Measurements from ENCODE around the gene CAMK2G. TPM values are rescaled to one million over a fixed set of nuclear protein-coding genes. Genes with fewer than 3 reads are reported as not detected.
A peak's percentile ranks its signal among the peaks of the same experiment; 100 is the strongest.

Gene CAMK2G
- total and polyA plus RNA-seq, 5 experiments from 2014 or later = 4.6 to 61.7 (median 6.7) TPM

DNA sequence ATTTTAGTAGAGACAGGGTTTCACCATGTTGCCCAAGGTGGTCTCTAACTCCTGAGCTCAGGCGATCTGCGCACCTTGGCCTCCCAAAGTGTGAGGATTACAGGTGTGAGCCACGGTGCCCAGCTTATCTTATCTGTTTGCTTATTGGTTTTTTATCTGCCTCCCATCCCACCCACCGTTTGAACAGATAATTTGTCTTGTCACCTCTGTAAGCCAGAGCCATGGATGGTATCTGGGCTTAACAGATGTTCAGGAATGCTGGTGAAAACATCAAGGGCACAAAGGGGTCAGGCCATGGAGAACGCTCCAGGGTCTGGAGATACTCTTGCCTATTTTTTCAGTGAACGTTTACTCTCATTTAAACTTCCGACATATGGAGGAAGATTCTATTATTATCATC is 51.0 kb downstream of the CAMK2G start:
- POLR2A ChIA-PET = no interaction called here
- Mint-ChIP-seq H3K4me3 (no peak overlapping the region), H3K27me3 (no peaks in the 10 kb centered on the region), H3K36me3 (peaks cover 0 to 57% (median 5%) of the 10 kb centered on the region in 3 donors), H3K27ac (peak overlapping the region in 1 of 10 donors; percentile 29), H3K4me1 (peaks cover 0 to 4% (median 2%) of the 10 kb centered on the region in 4 donors), H3K9me3 (no peaks in the 10 kb centered on the region)
- ATAC-seq (no peak), DNase-seq (peak in 1 of 10 donors; percentile 27)

DNA sequence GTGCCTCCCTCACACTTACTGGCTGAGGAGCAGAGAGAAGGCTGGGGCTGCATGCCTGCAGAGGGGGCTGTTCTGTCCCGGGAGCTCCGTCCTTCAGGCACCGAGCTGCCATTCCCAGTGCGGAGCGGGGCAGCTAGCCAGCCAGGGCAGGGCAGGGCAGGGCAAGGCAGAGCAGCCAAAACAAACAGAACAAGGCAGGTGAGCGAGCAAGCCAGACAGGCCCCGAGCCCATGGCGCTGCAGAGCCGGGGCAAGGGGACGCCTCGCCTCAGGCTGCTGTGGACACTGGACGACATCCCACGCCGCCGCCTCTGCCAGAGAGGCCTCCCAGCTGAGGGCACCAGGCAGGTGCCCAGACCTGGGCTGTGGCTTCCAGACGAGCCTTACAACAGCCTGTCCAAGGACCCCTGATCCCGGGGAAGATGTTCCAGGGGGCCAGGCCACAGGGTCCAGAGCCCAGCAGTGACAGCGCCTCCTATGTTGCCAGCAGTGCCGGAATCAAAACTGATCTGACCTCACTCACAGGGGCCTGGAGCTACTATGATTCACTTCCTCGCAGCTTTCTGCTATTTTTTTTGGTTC is 54.8 kb downstream of the CAMK2G start:
- ATAC-seq (no peak), DNase-seq (peak in 1 of 10 donors; percentile 51)
- H3K27ac Mint-ChIP-seq = peak overlapping the region in 3 of 10 donors; percentile 15 to 48 (median 27)
- no peaks in the 10 kb centered on the region for H3K27me3 Mint-ChIP-seq
- POLR2A ChIA-PET = no interaction called here
- H3K36me3 Mint-ChIP-seq = peaks cover 0 to 63% (median 3%) of the 10 kb centered on the region in 3 donors
- no peaks in the 10 kb centered on the region for H3K9me3 Mint-ChIP-seq
- H3K4me3 Mint-ChIP-seq = no peak overlapping the region
- H3K4me1 Mint-ChIP-seq = peaks cover 0 to 3% (median 2%) of the 10 kb centered on the region in 4 donors

DNA sequence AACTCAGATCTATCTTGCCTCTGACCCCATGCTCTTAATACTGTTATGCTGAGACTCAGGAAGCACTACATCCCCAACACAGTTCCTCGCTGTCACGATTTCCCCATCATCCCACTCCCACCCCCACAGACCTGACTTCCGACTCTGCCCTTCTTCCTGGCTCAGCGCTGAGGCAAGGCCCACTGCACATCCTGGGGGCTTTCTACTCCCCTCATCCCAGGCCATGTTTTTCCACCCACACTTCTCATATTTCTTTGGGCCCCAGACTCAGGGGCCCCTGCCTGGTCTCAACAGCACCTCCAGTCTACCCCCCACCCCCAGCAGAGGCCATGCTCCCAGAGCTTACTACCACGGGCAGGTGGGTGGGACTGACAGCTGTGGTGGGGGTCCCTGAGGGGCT is 55.3 kb downstream of the CAMK2G start:
- H3K36me3 Mint-ChIP-seq = peaks cover 0 to 59% (median 3%) of the 10 kb centered on the region in 3 donors
- H3K27ac Mint-ChIP-seq = peak overlapping the region in 4 of 10 donors; percentile 15 to 48 (median 34)
- H3K4me3 Mint-ChIP-seq = peak overlapping the region in 1 of 10 donors; percentile 33
- H3K9me3 Mint-ChIP-seq = no peaks in the 10 kb centered on the region
- no peaks in the 10 kb centered on the region for H3K27me3 Mint-ChIP-seq
- DNase-seq (peak in 1 of 10 donors; percentile 37), ATAC-seq (no peak)
- POLR2A ChIA-PET = interaction anchor here (1.0 to 1.4 kb wide), 2 partner anchors 8 to 37 kb away, joined by 3 read pairs; partner anchors contain the start of gene CHCHD1
- peaks cover 0 to 3% (median 2%) of the 10 kb centered on the region in 4 donors for H3K4me1 Mint-ChIP-seq

DNA sequence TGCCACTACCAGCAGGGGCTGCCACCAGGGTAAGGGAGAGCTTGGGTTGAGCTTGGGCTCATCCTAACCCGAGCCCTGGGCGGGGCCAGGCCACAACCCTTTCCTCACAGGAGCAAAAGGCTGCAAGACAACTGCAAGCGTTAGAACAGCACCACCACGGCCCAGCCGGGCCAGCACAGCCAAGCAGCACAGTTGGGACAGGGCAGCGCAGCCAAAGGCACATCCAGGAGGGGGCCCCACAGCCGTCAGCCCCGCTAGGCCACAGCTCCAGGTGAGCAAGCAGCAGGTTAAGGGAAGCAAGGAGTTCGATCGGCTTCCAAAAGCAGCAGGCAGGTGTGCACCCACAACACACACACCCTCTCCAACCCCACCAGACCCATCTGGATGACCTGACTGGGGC is 56.0 kb downstream of the CAMK2G start:
- Mint-ChIP-seq H3K27me3 (no peaks in the 10 kb centered on the region), H3K36me3 (peaks cover 0 to 56% (median 5%) of the 10 kb centered on the region in 3 donors), H3K4me3 (no peak overlapping the region), H3K9me3 (peaks cover 0 to 2% (median 0%) of the 10 kb centered on the region in 9 donors), H3K4me1 (peaks cover 0 to 3% (median 2%) of the 10 kb centered on the region in 4 donors), H3K27ac (peak overlapping the region in 2 of 10 donors; percentile 65 to 69)
- POLR2A ChIA-PET = interaction anchor here (1.0 to 1.4 kb wide), 2 partner anchors 9 to 37 kb away, joined by 3 read pairs; partner anchors contain the start of gene CHCHD1
- ATAC-seq = no peak
- peak in 1 of 10 donors; percentile 23 for DNase-seq

DNA sequence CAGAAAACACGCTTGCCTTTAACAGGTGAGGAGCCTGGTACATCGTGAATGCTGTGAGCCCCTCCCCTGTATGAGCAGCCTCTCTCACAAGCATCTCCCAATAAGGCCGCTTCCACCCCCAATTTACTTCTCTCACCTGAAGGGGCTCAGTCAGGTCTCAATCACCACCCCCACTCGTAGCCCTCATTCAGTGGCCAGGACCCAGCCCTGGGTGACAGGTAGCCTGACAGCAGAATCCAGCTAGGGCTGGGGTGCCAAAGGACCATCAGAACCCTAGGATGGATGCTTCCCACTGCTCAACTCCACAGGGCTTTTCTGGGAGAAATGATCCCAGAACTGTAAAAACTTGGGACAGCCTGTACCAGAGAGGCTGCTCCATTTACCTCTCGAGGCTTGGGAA is 56.5 kb downstream of the CAMK2G start:
- DNase-seq = peak in 1 of 10 donors; percentile 55
- H3K36me3 Mint-ChIP-seq = peaks cover 0 to 54% (median 7%) of the 10 kb centered on the region in 3 donors
- H3K9me3 Mint-ChIP-seq = peaks cover 0 to 2% (median 0%) of the 10 kb centered on the region in 9 donors
- peak overlapping the region in 6 of 10 donors; percentile 12 to 84 (median 58) for H3K27ac Mint-ChIP-seq
- H3K27me3 Mint-ChIP-seq = no peaks in the 10 kb centered on the region
- peaks cover 0 to 7% (median 2%) of the 10 kb centered on the region in 4 donors for H3K4me1 Mint-ChIP-seq
- no peak for ATAC-seq
- H3K4me3 Mint-ChIP-seq = no peak overlapping the region
- POLR2A ChIA-PET = interaction anchor here (1.4 kb wide), 1 partner anchor 10 kb away, joined by 3 read pairs; no protein-coding TSS in a partner anchor

DNA sequence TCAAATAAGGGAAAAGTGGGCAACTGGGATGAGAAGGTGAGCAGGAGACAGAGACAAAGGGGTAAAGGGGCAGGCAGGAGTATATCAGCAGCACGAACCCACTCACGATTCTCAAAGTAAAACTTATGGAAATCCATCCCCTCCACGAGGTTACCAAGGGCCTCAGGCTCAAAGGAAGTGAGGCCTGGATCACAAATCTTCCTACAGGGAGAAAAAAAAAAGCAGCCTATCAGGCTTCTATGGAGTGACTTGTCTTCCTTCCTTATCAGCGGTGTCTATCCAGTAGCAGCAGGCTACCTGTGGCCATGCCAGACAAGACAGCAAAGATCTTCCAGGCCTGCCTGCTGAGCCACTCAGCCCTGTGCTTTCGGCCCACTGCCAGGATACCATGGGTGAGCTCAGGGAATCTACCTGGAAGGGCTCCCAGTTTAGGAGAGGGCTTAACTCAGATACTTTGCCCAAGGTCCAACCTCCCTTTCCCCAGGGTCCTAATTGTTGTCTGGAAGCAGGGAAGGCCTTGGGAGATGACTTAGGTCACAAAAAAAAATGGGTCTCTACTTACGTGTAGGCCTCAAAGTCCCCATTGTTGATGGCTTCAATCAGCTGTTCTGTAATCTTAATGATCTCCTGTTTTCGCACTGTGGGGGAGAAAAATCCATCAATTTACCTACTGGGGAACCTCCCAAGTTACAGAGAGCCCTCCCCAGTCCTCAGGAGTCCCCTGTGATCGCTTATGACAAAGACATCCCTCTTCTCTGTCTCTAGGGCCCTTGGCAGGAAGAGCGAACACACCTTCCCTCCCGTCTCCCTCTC is 57.2 kb downstream of the CAMK2G start:
- peaks cover 0 to 48% (median 7%) of the 10 kb centered on the region in 3 donors for H3K36me3 Mint-ChIP-seq
- POLR2A ChIA-PET = no interaction called here
- no peaks in the 10 kb centered on the region for H3K27me3 Mint-ChIP-seq
- peaks cover 0 to 2% (median 0%) of the 10 kb centered on the region in 9 donors for H3K9me3 Mint-ChIP-seq
- no peak for ATAC-seq
- no peak overlapping the region for H3K4me3 Mint-ChIP-seq
- DNase-seq = peak in 1 of 10 donors; percentile 35
- peaks cover 3 to 9% (median 4%) of the 10 kb centered on the region in 4 donors for H3K4me1 Mint-ChIP-seq
- H3K27ac Mint-ChIP-seq = peak overlapping the region in 8 of 10 donors; percentile 3 to 84 (median 58)

DNA sequence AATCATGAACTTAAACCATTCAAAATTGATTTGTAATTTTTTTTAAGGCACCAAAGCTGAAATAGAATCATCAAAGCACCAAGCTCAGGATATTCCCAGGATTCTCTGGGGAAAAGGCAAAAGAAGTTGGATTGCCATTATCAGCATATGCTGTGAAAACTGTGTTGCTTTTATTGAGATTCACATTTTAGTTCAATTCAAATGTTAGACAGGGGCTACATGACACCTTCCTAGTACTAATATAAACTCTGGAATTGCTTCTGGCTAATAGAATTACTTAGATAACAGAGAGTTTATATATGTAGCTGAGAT is 58.7 kb downstream of the CAMK2G start:
- Mint-ChIP-seq H3K36me3 (peaks cover 0 to 41% (median 7%) of the 10 kb centered on the region in 3 donors), H3K27ac (peak overlapping the region in 4 of 10 donors; percentile 10 to 53 (median 23)), H3K4me1 (peaks cover 1 to 8% (median 3%) of the 10 kb centered on the region in 4 donors), H3K9me3 (peaks cover 0 to 2% (median 0%) of the 10 kb centered on the region in 9 donors), H3K4me3 (no peak overlapping the region), H3K27me3 (no peaks in the 10 kb centered on the region)
- no peak for ATAC-seq
- POLR2A ChIA-PET = interaction anchor here (1.2 kb wide), 1 partner anchor 64 kb away, joined by 3 read pairs; no protein-coding TSS in a partner anchor
- DNase-seq = no peak

DNA sequence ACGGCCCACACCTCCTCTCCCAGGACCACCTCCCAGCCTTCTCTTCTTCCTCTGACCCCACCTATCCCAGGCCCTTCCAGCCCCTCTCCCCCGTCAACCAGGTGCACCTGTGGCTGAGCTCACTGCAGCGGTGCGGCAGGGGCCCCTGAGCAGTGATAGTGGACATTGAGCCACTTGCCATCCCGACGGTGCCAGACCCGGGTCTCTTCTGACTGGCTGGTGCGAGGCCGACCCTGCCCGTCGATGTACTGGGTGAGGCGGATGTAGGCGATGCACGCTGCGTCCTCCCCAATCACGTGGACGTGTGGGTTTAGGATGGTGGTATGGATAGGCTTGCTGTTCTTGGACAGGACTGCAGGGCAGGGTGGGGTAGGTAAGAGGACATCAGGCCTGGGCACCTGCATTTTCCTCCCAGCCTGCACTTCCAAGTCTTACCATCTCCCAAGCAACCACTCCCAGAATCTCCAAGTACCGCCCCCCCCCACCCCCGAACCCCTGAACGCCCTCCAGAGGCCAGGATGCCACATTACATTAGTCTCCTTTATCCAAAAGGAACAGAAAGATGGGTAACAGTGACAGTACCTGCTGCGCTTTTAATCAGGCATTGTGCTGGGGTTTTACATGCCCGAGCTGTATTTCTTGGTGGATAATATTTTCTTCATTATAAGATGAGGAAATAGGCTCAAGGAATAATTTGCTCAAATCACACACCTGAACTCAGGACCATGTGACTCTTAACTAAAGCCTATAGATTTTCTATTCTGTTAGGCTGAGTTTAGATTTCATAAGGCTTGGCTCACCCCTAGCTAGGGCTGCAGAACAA is 59.2 kb downstream of the CAMK2G start:
- peaks cover 0 to 2% (median 0%) of the 10 kb centered on the region in 9 donors for H3K9me3 Mint-ChIP-seq
- H3K27ac Mint-ChIP-seq = peak overlapping the region in 3 of 10 donors; percentile 40 to 82 (median 65)
- no peak overlapping the region for H3K4me3 Mint-ChIP-seq
- POLR2A ChIA-PET = interaction anchor here (1.2 kb wide), 1 partner anchor 65 kb away, joined by 3 read pairs; no protein-coding TSS in a partner anchor
- H3K36me3 Mint-ChIP-seq = peaks cover 0 to 39% (median 7%) of the 10 kb centered on the region in 3 donors
- H3K4me1 Mint-ChIP-seq = peaks cover 4 to 13% (median 9%) of the 10 kb centered on the region in 4 donors
- DNase-seq (no peak), ATAC-seq (no peak)
- H3K27me3 Mint-ChIP-seq = no peaks in the 10 kb centered on the region

DNA sequence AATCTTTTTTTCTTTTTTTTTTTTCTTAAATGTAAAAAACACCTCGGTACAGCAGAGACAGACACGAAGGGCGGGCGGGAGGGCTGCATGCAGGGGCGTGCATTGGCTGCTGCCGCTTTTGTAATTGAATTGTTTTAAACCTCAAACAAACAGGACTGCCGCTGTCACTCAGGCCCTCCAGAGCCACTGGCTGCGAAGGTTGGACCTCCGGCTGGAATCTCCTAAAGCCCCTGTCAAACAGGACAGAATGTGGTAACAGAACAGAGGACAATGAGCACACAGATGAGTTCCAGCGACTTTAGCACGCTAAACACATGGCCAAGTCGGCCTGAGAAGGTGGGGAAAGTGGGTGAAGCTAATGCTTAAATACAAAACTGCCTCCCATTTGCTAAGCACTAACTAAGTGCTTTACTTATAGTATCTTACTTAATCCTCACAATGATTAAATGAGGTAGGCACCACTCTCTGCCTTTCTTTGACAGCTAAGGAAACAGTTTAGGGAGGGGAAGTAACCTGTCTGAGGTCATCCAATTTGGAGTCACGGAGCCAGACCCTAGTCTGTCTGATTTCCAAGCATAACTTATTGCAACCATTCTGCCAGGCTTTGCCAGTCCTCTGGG is 60.0 kb downstream of the CAMK2G start:
- H3K27ac Mint-ChIP-seq = peak overlapping the region in 1 of 10 donors; percentile 65
- ATAC-seq = no peak
- POLR2A ChIA-PET = interaction anchor here (1.8 kb wide), 1 partner anchor 29 kb away, joined by 4 read pairs; the partner anchor contains the start of gene ZSWIM8
- H3K9me3 Mint-ChIP-seq = peaks cover 0 to 2% (median 0%) of the 10 kb centered on the region in 9 donors
- H3K4me1 Mint-ChIP-seq = peaks cover 5 to 20% (median 16%) of the 10 kb centered on the region in 4 donors
- H3K4me3 Mint-ChIP-seq = no peak overlapping the region
- DNase-seq = no peak
- H3K27me3 Mint-ChIP-seq = no peaks in the 10 kb centered on the region
- peaks cover 0 to 42% (median 4%) of the 10 kb centered on the region in 3 donors for H3K36me3 Mint-ChIP-seq

DNA sequence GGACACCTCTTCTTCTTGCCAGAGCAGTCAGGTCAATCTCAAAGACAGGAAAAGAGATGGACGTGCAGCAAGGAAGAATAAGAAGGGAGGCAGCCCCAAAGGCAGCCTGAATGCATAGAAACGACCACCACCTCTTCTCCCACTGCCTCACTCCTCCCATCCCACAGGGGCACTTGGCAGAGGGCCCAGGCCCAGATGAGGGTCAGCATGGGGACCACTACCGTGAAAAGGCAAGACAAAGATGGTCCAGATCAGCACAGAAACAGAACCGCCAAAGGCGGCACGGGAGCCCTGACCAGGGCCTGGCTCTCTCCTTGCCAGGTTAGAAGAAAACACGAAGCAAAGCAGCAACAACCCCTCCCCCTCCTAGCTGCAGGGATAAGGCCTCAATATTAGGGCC is 61.0 kb downstream of the CAMK2G start:
- Mint-ChIP-seq H3K36me3 (peaks cover 0 to 52% (median 4%) of the 10 kb centered on the region in 3 donors), H3K27ac (peak overlapping the region; percentile 5 to 87 (median 56))

DNA sequence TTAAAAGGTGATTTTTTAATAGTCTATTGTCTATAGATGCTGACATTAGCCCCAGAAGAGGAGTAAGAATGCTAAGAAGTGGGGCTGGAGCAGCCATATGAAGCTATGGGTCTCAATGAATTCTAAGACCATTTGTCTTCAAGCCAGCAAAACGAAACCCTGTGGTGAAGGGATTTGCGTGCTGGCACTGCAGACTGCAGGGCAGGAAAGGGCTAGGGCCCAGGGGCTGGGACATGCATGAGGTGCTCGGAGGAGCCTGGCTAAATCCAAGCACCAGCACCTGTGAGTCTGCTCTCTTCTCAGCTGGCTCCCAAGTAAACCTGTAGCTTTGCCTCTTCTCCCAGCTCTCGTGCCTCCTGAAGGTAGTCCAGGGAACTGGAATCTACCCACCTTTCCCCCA is 61.7 kb downstream of the CAMK2G start:
- Mint-ChIP-seq H3K4me1 (peaks cover 12 to 38% (median 29%) of the 10 kb centered on the region in 4 donors), H3K36me3 (peaks cover 0 to 55% (median 4%) of the 10 kb centered on the region in 3 donors), H3K4me3 (peak overlapping the region in 8 of 10 donors; percentile 56 to 85 (median 66)), H3K27ac (peak overlapping the region; percentile 5 to 87 (median 79)), H3K27me3 (no peaks in the 10 kb centered on the region), H3K9me3 (peaks cover 0 to 2% (median 0%) of the 10 kb centered on the region in 9 donors)
- POLR2A ChIA-PET = interaction anchor here (0.7 to 1.8 kb wide), 7 partner anchors 26 to 69 kb away, joined by 3 to 7 read pairs (median 4); partner anchors contain the start of genes CHCHD1 and ZSWIM8
- ATAC-seq = no peak
- DNase-seq = no peak

More for the DNA sequence above, 61.0 kb downstream of the CAMK2G start:
- POLR2A ChIA-PET = interaction anchor here (1.3 to 1.8 kb wide), 2 partner anchors 28 to 41 kb away, joined by 4 read pairs; partner anchors contain the start of gene ZSWIM8
- Mint-ChIP-seq H3K27me3 (no peaks in the 10 kb centered on the region), H3K4me3 (peak overlapping the region in 1 of 10 donors; percentile 77), H3K4me1 (peaks cover 12 to 31% (median 26%) of the 10 kb centered on the region in 4 donors), H3K9me3 (peaks cover 0 to 2% (median 0%) of the 10 kb centered on the region in 9 donors)
- no peak for ATAC-seq
- DNase-seq = no peak
